ENCODE data around the gene EPN2.
"Not testable (repeated sequence)": the region's sequence is repeated elsewhere in the genome, so short reads cannot be mapped to it uniquely, and the experiment has no call there.

DNA sequence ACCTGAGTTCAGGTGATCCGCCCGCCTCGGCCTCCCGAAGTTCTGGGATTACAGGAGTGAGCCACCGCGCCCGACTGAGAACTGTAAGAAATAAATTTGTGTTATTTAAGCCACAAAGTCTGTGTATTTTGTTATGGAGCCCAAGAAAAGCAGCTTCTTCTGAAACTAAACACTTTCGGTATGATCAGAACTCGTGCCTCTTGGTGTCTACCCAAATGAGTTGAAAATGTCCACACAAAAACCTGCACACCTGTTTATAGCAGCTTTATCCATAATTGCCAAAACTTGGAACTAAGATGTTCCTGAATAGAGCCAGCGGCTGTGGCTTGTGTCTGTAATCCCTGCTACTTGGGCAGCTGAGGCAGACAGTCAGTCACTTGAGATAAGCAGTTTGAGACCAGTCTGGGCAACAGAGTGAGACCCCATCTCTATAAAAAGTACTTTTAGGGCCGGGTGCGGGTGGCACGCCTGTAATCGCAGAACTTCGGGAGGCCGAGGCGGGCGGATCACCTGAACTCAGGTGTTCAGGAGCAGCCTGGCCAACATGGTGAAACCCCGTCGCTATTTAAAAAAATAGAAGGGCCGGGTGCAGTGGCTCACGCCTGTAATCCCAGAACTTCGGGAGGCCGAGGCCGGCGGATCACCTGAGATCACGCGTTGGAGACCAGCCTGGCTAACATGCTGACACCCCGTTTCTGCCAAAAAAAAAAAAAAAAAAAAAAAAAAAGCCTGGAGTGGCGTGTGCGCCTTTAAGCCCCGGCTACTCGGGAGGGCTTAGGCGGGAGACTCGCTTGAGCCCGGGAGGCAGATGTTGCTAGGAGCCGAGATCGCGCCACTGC lies 48.1 kb upstream of the EPN2 start:
- TF ChIP-seq, protein P1, sequence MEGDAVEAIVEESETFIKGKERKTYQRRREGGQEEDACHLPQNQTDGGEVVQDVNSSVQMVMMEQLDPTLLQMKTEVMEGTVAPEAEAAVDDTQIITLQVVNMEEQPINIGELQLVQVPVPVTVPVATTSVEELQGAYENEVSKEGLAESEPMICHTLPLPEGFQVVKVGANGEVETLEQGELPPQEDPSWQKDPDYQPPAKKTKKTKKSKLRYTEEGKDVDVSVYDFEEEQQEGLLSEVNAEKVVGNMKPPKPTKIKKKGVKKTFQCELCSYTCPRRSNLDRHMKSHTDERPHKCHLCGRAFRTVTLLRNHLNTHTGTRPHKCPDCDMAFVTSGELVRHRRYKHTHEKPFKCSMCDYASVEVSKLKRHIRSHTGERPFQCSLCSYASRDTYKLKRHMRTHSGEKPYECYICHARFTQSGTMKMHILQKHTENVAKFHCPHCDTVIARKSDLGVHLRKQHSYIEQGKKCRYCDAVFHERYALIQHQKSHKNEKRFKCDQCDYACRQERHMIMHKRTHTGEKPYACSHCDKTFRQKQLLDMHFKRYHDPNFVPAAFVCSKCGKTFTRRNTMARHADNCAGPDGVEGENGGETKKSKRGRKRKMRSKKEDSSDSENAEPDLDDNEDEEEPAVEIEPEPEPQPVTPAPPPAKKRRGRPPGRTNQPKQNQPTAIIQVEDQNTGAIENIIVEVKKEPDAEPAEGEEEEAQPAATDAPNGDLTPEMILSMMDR (IDR thresholded peaks at IDR 0.05; ENCODE audit: poor library complexity): not testable (repeated sequence)
- not testable (repeated sequence) for TF ChIP-seq EZH2phosphoT487 (IDR thresholded peaks at IDR 0.05; ENCODE audit: low read depth, severe bottlenecking, unreplicated experiment); EZH2 (IDR thresholded peaks at IDR 0.05; ENCODE audit: borderline replicate concordance)

All from hepatocyte (in vitro differentiated cells).